NCI-H345 (cell line): ENCODE measurements around the gene UBE2O.

Experiments used
- DNase-seq: peaks from one replicate; lab custom pipeline; 2025; lab: John Stamatoyannopoulos, UW

Gene UBE2O

GRCh38 chr17:76345377-76345974, 107.5 kb downstream of the UBE2O start:
- no peak for DNase-seq

DNA sequence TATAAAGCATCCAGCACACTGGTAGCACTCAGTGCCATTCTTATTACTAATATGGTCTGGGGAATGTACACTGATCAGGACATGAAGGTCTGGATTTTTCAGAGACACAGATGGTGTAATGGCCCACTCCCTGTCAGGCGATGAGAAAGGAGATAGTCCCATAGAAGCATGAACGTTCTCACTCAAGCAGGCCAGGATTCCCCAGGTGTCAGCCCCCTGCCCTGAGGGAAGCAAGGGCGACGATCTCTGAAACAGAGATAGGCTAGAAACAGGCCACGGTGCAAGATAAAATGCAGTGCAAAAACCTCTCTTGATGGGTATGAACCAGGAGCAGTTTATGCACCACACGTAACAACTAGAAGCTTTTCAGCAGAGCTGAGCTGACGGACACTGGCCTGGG, 109.8 kb downstream of the UBE2O start:
- no peak for DNase-seq

GRCh38 chr17:76341301-76341700, 111.7 kb downstream of the UBE2O start:
- no peak for DNase-seq
